Esophagus muscularis mucosa (tissue), 3 donors: ENCODE measurements around the gene TUBE1.

ENCODE experiments used
- CTCF ChIP-seq, 3 experiments: fragments of 200-600 bp in 2 of 3; fragments of 450-650 bp in 1 of 3; sonication (generic) in 2 of 3; IDR thresholded peaks; one replicate each; pipeline ENCODE4 v1.5.1; 2017 to 2019; ENCODE audit warnings: antibody characterized with exemption in 3 of 3, mild to moderate bottlenecking in 2 of 3, moderate library complexity in 1 of 3
- POLR2A ChIP-seq: fragments of 450-650 bp; IDR thresholded peaks from one replicate; pipeline ENCODE4 v1.6.1; 2017; ENCODE audit warnings: antibody characterized with exemption, moderate library complexity, mild to moderate bottlenecking, low read depth
- POLR2AphosphoS5 ChIP-seq, 2 donors: sonication (generic); formaldehyde crosslinking; IDR thresholded peaks; one replicate each; pipeline ENCODE4 v1.6.1; 2017; ENCODE audit warnings: antibody characterized with exemption in 2 of 2

DNA sequence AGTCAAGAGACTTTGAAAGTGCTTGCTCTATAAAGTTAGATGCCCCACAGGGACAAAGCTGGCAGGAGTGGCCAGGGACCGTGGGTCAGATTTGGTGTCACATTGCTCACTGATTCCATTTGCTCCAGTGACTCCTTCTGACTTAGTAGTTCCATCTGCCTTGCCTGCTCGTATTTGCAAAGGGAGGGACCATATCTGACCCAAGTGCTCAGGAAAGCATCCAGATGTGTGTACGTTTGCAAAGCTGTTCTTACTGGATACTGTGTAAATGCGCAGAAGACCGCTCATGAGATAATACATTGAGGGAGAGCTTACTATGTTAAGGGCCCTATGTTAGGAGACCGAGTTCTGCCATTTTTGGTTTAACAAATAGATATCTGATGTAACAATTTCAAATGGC lies 54.6 kb downstream of the TUBE1 start:
- TF ChIP-seq POLR2AphosphoS5 (IDR thresholded peaks at IDR 0.05) = no peak
- no peak for TF ChIP-seq POLR2A
- TF ChIP-seq CTCF (IDR thresholded peaks at IDR 0.05) = no peak
